Adipocyte (in vitro differentiated cells): Measurements from ENCODE around the gene UGT1A3.
A peak's percentile ranks its signal among the peaks of the same experiment; 100 is the strongest.

Experiments
- DNase-seq: peaks from one replicate; pipeline ENCODE4 v3.0.0-alpha.2; 2015; ENCODE audit warnings: low read depth
- H3K27me3 ChIP-seq: replicated peaks from 2 replicates; pipeline ENCODE4 v1.7.0; 2013; ENCODE audit warnings: mild to moderate bottlenecking, low read length, moderate library complexity; ENCODE audit not compliant: control insufficient read depth, insufficient read depth
- H3K36me3 ChIP-seq: 2 replicates; pipeline ENCODE4 v1.7.0; 2013; ENCODE audit warnings: low read length, mild to moderate bottlenecking, moderate library complexity; ENCODE audit not compliant: control insufficient read depth, insufficient read depth, severe bottlenecking
- H3K4me1 ChIP-seq: 2 replicates; pipeline ENCODE4 v1.7.0; 2013; ENCODE audit warnings: mild to moderate bottlenecking, low read length, moderate library complexity; ENCODE audit not compliant: control insufficient read depth, insufficient read depth
- H3K4me3 ChIP-seq: 2 replicates; pipeline ENCODE4 v1.7.0; 2013; ENCODE audit warnings: mild to moderate bottlenecking, low read length, moderate library complexity
- H3K9ac ChIP-seq: 2 replicates; pipeline ENCODE4 v1.7.0; 2013; ENCODE audit warnings: mild to moderate bottlenecking, low read length, moderate library complexity
- H3K9me3 ChIP-seq: 2 replicates; pipeline ENCODE4 v1.7.0; 2013; ENCODE audit warnings: mild to moderate bottlenecking, low read length, moderate library complexity; ENCODE audit not compliant: control insufficient read depth

UGT1A3 gene

GRCh38 chr2:233811087-233811486 is 82.2 kb downstream of the UGT1A3 start:
- Histone ChIP-seq H3K27me3 (peaks cover 20% of the 10 kb centered on the region), H3K4me3 (no peak overlapping the region), H3K9me3 (peaks cover 4% of the 10 kb centered on the region), H3K36me3 (no peaks in the 10 kb centered on the region), H3K4me1 (peaks cover 2% of the 10 kb centered on the region), H3K9ac (no peak overlapping the region)
- no peak for DNase-seq

GRCh38 chr2:233811732-233812131 is 82.9 kb downstream of the UGT1A3 start:
- Histone ChIP-seq H3K9ac (no peak overlapping the region), H3K9me3 (no peaks in the 10 kb centered on the region), H3K4me1 (peaks cover 8% of the 10 kb centered on the region), H3K36me3 (no peaks in the 10 kb centered on the region), H3K27me3 (peaks cover 20% of the 10 kb centered on the region), H3K4me3 (no peak overlapping the region)
- DNase-seq, result no peak

- H3K9me3 ChIP-seq, result no peaks in the 10 kb centered on the region
- no peak overlapping the region for H3K4me3 ChIP-seq
- no peak for DNase-seq
- peaks cover 24% of the 10 kb centered on the region for H3K4me1 ChIP-seq
- H3K27me3 ChIP-seq, result peaks cover 13% of the 10 kb centered on the region
- no peaks in the 10 kb centered on the region for H3K36me3 ChIP-seq
- no peak overlapping the region for H3K9ac ChIP-seq
Measured at GRCh38 chr2:233813236-233814055, 84.6 kb downstream of the UGT1A3 start.

GRCh38 chr2:233814056-233814835 is 85.4 kb downstream of the UGT1A3 start:
- Histone ChIP-seq H3K4me3 (no peak overlapping the region), H3K4me1 (peaks cover 24% of the 10 kb centered on the region), H3K36me3 (no peaks in the 10 kb centered on the region), H3K27me3 (peaks cover 8% of the 10 kb centered on the region), H3K9me3 (no peaks in the 10 kb centered on the region), H3K9ac (no peak overlapping the region)
- peak; percentile 6 for DNase-seq

GRCh38 chr2:233815861-233816260 is 87.0 kb downstream of the UGT1A3 start:
- DNase-seq, result peak; percentile 67
- Histone ChIP-seq H3K27me3 (no peaks in the 10 kb centered on the region), H3K36me3 (no peaks in the 10 kb centered on the region), H3K9me3 (no peaks in the 10 kb centered on the region), H3K4me3 (no peak overlapping the region), H3K4me1 (peaks cover 28% of the 10 kb centered on the region), H3K9ac (no peak overlapping the region)

GRCh38 chr2:233816334-233816733 is 87.5 kb downstream of the UGT1A3 start:
- H3K36me3 ChIP-seq, result no peaks in the 10 kb centered on the region
- H3K9ac ChIP-seq, result peak overlapping the region; percentile 35
- peak; percentile 15 for DNase-seq
- H3K4me3 ChIP-seq, result no peak overlapping the region
- H3K27me3 ChIP-seq, result peaks cover 2% of the 10 kb centered on the region
- H3K9me3 ChIP-seq, result no peaks in the 10 kb centered on the region
- peaks cover 28% of the 10 kb centered on the region for H3K4me1 ChIP-seq

GRCh38 chr2:233816771-233817170 is 87.9 kb downstream of the UGT1A3 start:
- Histone ChIP-seq H3K4me1 (peaks cover 28% of the 10 kb centered on the region), H3K9me3 (no peaks in the 10 kb centered on the region), H3K36me3 (no peaks in the 10 kb centered on the region), H3K4me3 (no peak overlapping the region), H3K9ac (peak overlapping the region; percentile 35), H3K27me3 (peaks cover 4% of the 10 kb centered on the region)
- DNase-seq, result peak; percentile 37

- Histone ChIP-seq H3K36me3 (no peaks in the 10 kb centered on the region), H3K4me3 (no peak overlapping the region), H3K4me1 (peaks cover 28% of the 10 kb centered on the region), H3K27me3 (peaks cover 4% of the 10 kb centered on the region), H3K9ac (peak overlapping the region; percentile 34), H3K9me3 (no peaks in the 10 kb centered on the region)
- DNase-seq, result peak; percentile 24
Measured at GRCh38 chr2:233817361-233817911, 88.6 kb downstream of the UGT1A3 start.

GRCh38 chr2:233817995-233818638 is 89.3 kb downstream of the UGT1A3 start:
- Histone ChIP-seq H3K36me3 (no peaks in the 10 kb centered on the region), H3K4me1 (peaks cover 28% of the 10 kb centered on the region), H3K9me3 (no peaks in the 10 kb centered on the region), H3K27me3 (peaks cover 4% of the 10 kb centered on the region), H3K9ac (peak overlapping the region; percentile 34), H3K4me3 (no peak overlapping the region)
- DNase-seq, result no peak

- Histone ChIP-seq H3K9ac (no peak overlapping the region), H3K4me3 (no peak overlapping the region), H3K27me3 (peaks cover 4% of the 10 kb centered on the region), H3K4me1 (peaks cover 28% of the 10 kb centered on the region), H3K9me3 (no peaks in the 10 kb centered on the region), H3K36me3 (no peaks in the 10 kb centered on the region)
- no peak for DNase-seq
Measured at GRCh38 chr2:233818639-233819621, 90.1 kb downstream of the UGT1A3 start.
